Upper lobe of left lung (tissue), 4 donors: ENCODE data around the gene ATP10A.

ENCODE experiments used
- EP300 ChIP-seq, 4 donors: sonication (generic); formaldehyde crosslinking; IDR thresholded peaks; one replicate each; pipeline ENCODE4 v1.5.1; 2017; ENCODE audit warnings: antibody characterized with exemption in 4 of 4, control low read depth in 2 of 4
- POLR2A ChIP-seq, 4 donors: fragments of 450-650 bp; IDR thresholded peaks; one replicate each; pipeline ENCODE4 v1.5.1; 2016 to 2017; ENCODE audit warnings: antibody characterized with exemption in 4 of 4, mild to moderate bottlenecking in 2 of 4
- POLR2AphosphoS5 ChIP-seq, 2 donors: sonication (generic); formaldehyde crosslinking; IDR thresholded peaks; one replicate each; pipeline ENCODE4 v1.5.1; 2017; ENCODE audit warnings: antibody characterized with exemption in 2 of 2
- TF ChIP-seq, protein P1 (sequence below), 6 experiments: fragments of 450-650 bp in 4 of 6; fragments of 200-600 bp in 2 of 6; sonication (generic) in 2 of 6; IDR thresholded peaks; one replicate each; pipeline ENCODE4 v1.5.1; 2016 to 2019; ENCODE audit warnings: antibody characterized with exemption in 6 of 6

DNA sequence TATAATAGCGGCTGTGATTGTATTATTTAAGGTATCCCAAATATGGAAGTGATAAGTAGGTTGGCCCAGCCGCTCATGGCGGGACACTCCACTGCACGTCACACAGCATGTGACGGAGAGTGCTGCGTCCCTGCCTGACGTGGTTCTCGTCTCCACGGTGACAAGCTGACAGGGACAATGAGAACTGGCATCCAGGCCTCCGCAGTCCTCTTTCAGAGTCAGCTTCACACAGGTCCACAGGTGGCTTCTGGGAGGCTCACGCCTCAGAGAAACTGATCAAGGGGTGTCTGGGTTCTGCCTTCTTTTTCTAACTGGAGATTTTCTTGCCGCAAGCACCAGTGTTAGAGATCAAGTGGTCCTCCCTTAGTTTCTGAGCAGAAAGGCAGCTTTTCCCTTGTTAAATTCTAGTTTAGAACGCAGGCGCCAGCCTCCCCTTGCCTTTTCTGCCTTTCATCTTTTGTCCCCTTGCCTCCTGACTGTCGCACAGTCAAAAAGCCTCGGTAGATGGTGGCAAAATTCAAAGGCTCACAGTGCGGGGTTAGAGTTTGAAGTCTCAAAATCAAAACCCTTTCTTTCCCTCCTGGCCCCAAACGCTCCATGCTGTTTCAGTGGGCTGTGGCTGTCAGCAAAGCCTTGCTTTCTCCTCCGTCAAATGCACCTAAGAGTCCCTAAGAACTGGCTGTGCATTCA, 120.9 kb downstream of the ATP10A start:
- TF ChIP-seq, protein P1, sequence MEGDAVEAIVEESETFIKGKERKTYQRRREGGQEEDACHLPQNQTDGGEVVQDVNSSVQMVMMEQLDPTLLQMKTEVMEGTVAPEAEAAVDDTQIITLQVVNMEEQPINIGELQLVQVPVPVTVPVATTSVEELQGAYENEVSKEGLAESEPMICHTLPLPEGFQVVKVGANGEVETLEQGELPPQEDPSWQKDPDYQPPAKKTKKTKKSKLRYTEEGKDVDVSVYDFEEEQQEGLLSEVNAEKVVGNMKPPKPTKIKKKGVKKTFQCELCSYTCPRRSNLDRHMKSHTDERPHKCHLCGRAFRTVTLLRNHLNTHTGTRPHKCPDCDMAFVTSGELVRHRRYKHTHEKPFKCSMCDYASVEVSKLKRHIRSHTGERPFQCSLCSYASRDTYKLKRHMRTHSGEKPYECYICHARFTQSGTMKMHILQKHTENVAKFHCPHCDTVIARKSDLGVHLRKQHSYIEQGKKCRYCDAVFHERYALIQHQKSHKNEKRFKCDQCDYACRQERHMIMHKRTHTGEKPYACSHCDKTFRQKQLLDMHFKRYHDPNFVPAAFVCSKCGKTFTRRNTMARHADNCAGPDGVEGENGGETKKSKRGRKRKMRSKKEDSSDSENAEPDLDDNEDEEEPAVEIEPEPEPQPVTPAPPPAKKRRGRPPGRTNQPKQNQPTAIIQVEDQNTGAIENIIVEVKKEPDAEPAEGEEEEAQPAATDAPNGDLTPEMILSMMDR (IDR thresholded peaks at IDR 0.05) = no peak
- TF ChIP-seq POLR2AphosphoS5 (IDR thresholded peaks at IDR 0.05) = no peak
- TF ChIP-seq POLR2A (IDR thresholded peaks at IDR 0.05) = no peak
- TF ChIP-seq EP300 (IDR thresholded peaks at IDR 0.05) = no peak
